ENCODE data around the gene CEMIP2. TPM values are rescaled to one million over a fixed set of nuclear protein-coding genes. Genes with fewer than 3 reads are reported as not detected.
A peak's percentile ranks its signal among the peaks of the same experiment; 100 is the strongest.
"Not testable (repeated sequence)": the region's sequence is repeated elsewhere in the genome, so short reads cannot be mapped to it uniquely, and the experiment has no call there.

Gene CEMIP2
- total and polyA plus RNA-seq, 2 of the 13 experiments (the other 11 are each of a cell fraction or from before 2014, with no cell fraction given): 94.3 to 128 TPM

GRCh38 chr9:71691576-71691975, 76.7 kb downstream of the CEMIP2 start:
- H3K4me3 ChIP-seq (replicated peaks in 1 of 3; ENCODE audit: insufficient read depth in 1 of 3, low read depth in 2 of 3, low read length in 3 of 3); DNase-seq (ENCODE audit: low spot score); H2AFZ ChIP-seq (ENCODE audit: low read length); in situ Hi-C loops (cut with HindIII; ENCODE audit: extremely low pct_ligation_motif_present, low pct_unique_long_range_greater_than_20kb); H3K27ac ChIP-seq (ENCODE audit: extremely low read length, insufficient read depth, low read length); H3K9ac ChIP-seq (ENCODE audit: insufficient read depth, low read depth, low read length); H3K4me1 ChIP-seq (ENCODE audit: insufficient read depth, low read length); H3K27me3 ChIP-seq (ENCODE audit: control insufficient read depth in 1 of 2, insufficient read depth in 2 of 2, low read length in 2 of 2); ATAC-seq; H3K9me3 ChIP-seq (ENCODE audit: low read length); FAIRE-seq; BruUV-seq (replicated peaks); H3K4me2 ChIP-seq (ENCODE audit: low read depth, low read length); intact Hi-C loops (cut with micrococcal nuclease; ENCODE audit: unreplicated experiment); H4K20me1 ChIP-seq (ENCODE audit: insufficient read depth, low read length); CTCF ChIA-PET (ENCODE audit: low intra/inter-chr PET ratio, low total read pairs); H3K79me2 ChIP-seq (ENCODE audit: insufficient read depth, low read length); POLR2A ChIA-PET: not testable (repeated sequence)
- H3K36me3 ChIP-seq (replicated peaks in 1 of 2; ENCODE audit: control insufficient read depth in 1 of 2, insufficient read depth in 2 of 2, low read length in 2 of 2): peaks cover 13 to 52% of the 10 kb centered on the region in 2 experiments
- TF ChIP-seq POLR2AphosphoS2 (IDR thresholded peaks at IDR 0.05; ENCODE audit: low read depth, low read length) (peak; percentile 65; the same call in 1 of the 2 replicates), NR2F1 (CRISPR knock-in tag; IDR thresholded peaks at IDR 0.05) (0 out of 4 replicates have a peak, but pooled peaks of 1 of the 2 experiments have one; percentile 11), ZNF121 (CRISPR knock-in tag; IDR thresholded peaks at IDR 0.05) (0 out of 2 replicates have a peak, but pooled peaks have one; percentile 38), RBM22 (optimal IDR thresholded peaks at IDR 0.05; ENCODE audit: low read length) (peak; percentile 75)

- H3K4me1 ChIP-seq (ENCODE audit: insufficient read depth, low read length): peaks cover 7% of the 10 kb centered on the region; the same call in 1 of the 2 replicates
- no peaks in the 10 kb centered on the region for H3K9me3 ChIP-seq (ENCODE audit: low read length)
- BruUV-seq (replicated peaks): no TSS peak
Measured at GRCh38 chr9:71690689-71691435, 77.5 kb downstream of the CEMIP2 start.

More at GRCh38 chr9:71690689-71691435, 77.5 kb downstream of the CEMIP2 start:
- Histone ChIP-seq H3K79me2 (ENCODE audit: insufficient read depth, low read length) (no peaks in the 10 kb centered on the region), H4K20me1 (ENCODE audit: insufficient read depth, low read length) (no peaks in the 10 kb centered on the region; the same call in 1 of the 2 replicates), H2AFZ (ENCODE audit: low read length) (no peak overlapping the region), H3K27me3 (ENCODE audit: control insufficient read depth in 1 of 2, insufficient read depth in 2 of 2, low read length in 2 of 2) (no peaks in the 10 kb centered on the region), H3K36me3 (replicated peaks in 1 of 2; ENCODE audit: control insufficient read depth in 1 of 2, insufficient read depth in 2 of 2, low read length in 2 of 2) (peaks cover 16 to 51% of the 10 kb centered on the region in 2 experiments), H3K9ac (ENCODE audit: insufficient read depth, low read depth, low read length) (no peak overlapping the region), H3K27ac (ENCODE audit: extremely low read length, insufficient read depth, low read length) (no peak overlapping the region), H3K4me3 (replicated peaks in 1 of 3; ENCODE audit: insufficient read depth in 1 of 3, low read depth in 2 of 3, low read length in 3 of 3) (no peak overlapping the region), H3K4me2 (ENCODE audit: low read depth, low read length) (no peak overlapping the region)
- WGBS (ENCODE audit: low lambda C conversion rate): 94% methylated on average over 6 of the region's 6 CpGs
- DNase-seq (ENCODE audit: low spot score) (no peak), FAIRE-seq (no peak), ATAC-seq (no peak)
- intact Hi-C loops (cut with micrococcal nuclease; ENCODE audit: unreplicated experiment) (no loop called here), in situ Hi-C loops (cut with HindIII; ENCODE audit: extremely low pct_ligation_motif_present, low pct_unique_long_range_greater_than_20kb) (no loop called here)
- POLR2A ChIA-PET: no interaction called here
- CTCF ChIA-PET (ENCODE audit: low intra/inter-chr PET ratio, low total read pairs): no interaction called here
- no peak for TF ChIP-seq HNRNPUL1 (IDR thresholded peaks at IDR 0.05; ENCODE audit: low read depth, low read length)
